GM19397 (cell line): ENCODE results near the gene FIG4.
"Not testable (repeated sequence)": the region's sequence is repeated elsewhere in the genome, so short reads cannot be mapped to it uniquely, and the experiment has no call there.

Experiments used
- ATAC-seq: cut with Tn5 transposase; IDR thresholded peaks from one replicate; pipeline ENCODE4 v1.9.1; 2021; ENCODE audit warnings: mild to moderate bottlenecking, moderate library complexity; ENCODE audit not compliant: unreplicated experiment

FIG4 gene

DNA sequence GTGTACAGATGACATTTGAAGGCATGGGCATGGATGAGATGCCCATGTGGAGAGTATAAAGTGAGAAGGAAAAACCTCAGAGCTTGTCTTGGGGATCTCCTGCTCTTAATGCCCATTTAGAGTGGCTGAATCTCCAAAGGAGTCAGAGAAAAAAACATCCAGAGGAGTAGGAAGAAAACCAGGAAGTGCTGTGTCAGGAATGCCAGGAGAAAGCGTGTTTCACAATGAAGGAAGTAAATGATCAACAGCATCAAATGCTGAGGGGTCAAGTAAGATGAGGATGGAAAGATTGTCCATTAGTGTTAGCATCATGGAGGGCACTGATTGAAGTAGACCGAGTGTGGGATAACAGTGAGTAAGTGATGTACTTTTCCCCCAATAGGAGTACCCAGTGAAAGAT, 56.1 kb downstream of the FIG4 start:
- ATAC-seq: no peak

DNA sequence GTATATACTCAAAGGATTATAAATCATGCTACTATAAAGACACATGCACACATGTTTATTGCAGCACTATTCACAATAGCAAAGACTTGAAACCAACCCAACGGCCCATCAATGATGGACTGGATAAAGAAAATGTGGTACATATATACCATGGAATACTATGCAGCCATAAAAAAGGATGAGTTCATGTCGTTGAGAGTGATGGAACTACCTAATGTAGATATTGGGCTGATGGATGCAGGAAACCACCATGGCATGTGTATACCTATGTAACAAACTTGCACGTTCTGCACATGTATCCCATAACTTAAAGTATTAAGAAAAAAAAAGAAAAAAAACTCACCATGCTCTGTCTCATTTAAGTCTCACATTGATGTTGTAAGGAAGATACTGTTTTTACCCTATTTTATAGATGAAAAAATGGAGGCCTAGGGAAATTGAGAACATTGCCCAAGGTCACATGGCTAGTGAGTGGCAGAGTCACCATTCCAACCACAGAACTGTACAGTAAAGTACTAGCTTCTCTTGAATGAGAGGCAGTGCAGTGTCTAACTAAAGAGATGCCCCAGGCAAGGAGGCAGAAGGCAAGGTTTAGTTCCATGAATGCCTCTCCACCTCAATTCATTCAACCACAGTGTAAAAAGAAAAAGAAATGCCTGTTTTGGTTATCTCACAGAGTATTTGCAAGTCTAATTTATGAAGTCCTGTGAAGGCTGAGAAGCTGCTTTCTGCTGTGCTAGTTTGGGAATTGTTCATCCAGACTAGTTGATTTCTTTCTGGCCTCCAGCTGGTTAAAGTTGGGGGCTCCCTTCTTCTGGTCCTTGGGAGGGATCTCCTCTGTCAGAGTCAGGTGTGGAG, 68.2 kb downstream of the FIG4 start:
- no peak for ATAC-seq

DNA sequence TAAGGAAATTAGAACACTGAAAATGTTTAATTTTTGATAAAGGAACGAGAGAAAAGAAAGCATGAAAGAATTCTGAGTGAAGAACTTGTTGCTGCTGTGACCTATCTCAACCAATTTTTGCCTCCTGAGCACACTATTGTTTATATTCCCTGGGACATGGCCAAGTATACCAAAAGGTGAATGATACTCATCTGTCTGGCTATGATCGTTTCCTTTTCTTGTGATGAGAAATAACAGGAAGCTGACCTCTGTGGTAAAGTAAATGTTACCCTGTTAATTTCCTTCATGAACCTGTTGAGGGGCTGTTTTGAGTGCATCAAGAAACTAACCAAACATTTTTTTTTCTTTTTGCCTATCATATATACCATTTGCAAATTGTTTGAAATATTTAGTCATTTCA, 69.1 kb downstream of the FIG4 start:
- ATAC-seq: no peak

DNA sequence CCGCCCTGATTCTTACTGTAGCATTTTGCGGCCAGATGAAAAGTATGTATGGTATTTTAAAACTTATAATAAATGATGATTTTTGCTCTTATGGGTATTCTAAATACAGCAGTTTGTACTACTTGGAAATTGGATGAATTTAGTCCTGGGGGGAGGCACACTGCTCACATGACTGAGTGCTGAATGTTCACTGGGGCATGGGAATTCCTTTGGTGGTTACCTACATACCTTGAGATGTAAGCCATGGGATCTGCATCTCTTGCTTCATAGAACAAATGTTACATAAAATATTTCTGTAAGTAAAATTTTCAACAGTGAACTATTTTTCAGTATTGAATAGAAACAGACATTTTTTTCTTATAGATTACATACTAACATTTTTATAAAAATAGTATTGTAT, 71.1 kb downstream of the FIG4 start:
- ATAC-seq: no peak

DNA sequence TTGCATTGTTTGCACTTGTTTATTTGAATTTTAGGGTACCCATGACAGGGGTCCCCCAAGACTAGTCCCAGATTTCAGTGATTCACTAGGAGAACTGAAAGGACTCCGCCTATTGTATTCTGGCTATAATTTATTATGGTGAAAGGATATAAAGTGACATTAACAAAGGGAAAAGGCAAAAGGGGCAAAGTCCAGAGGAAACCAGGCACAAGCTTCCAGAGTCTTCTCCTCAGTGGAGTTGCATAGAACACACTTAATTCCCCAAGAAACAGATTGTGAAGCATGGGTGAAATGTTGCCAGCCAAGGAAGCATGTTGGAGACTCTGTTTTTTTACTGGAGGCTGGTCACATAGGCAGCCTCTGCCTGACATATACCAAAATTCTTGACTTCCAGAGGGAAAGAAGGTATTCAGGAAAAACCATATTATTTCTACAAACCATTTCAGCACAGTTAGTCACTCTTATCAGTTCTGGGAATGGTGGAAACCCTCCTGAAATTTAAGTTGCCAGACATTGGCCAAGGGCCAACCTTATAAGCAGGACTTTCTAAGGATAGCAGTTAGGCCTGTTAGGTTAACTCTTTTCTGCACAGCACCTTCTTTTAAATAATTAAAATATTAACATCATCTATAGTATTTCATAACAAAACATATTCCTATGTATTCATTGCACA, 71.8 kb downstream of the FIG4 start:
- ATAC-seq: no peak

DNA sequence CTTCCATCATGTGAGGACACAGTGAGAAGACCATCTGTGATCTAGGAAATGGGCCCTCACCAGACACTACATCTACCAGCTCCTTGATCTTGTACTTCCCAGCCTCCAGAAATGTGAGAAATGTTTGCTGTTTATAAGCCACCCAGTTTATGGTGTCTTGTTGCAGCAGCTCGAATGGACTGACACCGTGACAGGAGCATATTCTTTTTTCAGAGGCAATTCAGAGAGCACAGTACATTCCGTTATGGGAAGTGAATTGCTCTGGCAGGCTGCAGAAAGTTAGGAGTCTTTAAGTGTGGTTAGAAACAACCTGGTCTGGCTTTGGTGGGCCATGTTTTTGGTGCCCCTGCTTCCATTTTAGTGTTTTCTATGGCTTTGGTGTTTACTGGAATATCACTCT, 75.1 kb downstream of the FIG4 start:
- ATAC-seq: no peak

DNA sequence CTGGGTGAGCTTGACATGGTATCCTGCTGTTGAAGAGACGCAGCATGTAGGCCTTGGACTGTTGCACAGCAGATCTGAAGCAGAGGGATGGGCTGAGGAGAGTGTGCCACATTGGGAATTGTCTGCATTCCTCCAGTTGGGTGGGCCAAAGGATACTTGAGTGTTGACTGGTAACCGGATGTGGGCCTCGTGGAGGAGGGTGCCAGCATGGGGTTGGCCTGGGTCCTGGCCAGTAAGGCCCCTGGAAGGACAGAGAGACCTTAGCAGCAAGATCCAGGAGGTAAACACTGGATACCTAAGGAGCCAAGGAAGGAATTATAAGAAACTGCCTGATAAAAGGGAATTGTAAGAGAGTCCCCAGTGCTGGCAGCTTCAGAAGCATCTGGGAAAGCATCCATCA, 76.9 kb downstream of the FIG4 start:
- no peak for ATAC-seq

DNA sequence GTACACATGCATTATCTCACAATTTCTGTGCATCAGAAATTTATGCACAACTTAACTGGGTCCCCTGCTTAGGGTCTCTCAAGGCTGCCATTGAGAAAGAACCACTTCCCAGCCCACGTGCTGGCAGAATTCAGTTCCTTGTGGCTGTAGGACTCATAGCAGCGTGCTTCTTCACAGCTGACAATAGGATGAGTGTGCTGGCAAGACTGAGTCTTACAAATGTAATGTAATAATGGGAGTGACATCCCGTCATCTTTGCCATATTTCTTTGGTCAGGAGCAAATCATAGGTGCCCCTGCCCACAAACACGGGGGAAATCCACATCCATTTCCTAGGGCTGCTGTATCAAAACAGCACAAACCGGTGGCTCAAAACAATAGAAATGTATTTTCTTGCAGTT, 77.4 kb downstream of the FIG4 start:
- no peak for ATAC-seq

DNA sequence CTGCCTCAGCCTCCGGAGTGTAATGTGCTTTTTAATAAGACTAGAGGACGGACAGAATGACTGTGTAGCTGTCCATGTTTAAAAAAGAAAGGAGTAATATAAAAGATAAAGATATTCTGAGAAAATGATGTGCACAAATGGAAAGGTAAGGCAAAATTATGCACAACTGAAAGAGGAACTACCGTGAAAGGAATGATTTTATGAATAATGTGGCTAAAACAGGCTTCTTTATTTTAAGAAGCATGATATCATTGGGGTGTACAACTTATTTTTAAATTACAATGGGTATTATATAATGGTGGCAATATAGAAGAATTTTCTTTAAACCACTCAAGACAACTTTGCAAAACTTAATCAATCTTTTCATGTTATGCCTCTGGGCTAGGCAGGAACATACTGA, 78.1 kb downstream of the FIG4 start:
- ATAC-seq: no peak

DNA sequence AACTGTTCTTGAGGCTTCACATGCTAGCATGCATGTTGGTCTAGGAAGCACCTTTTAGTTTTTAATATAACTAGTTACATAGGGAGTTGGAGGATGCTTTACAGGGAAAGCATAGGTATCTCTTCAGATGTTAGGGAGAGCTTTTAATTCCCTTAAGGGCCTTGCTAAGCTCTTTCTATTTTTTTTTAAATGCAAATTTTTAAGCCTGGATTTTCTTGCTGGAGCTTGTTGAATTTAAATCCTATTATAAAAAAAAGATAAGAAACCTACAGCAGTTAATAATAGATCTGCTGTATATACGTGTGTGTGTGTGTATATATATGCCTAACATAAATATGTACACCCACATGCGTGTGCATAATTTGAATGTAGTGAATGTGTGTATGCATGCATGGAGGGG, 79.0 kb downstream of the FIG4 start:
- no peak for ATAC-seq

DNA sequence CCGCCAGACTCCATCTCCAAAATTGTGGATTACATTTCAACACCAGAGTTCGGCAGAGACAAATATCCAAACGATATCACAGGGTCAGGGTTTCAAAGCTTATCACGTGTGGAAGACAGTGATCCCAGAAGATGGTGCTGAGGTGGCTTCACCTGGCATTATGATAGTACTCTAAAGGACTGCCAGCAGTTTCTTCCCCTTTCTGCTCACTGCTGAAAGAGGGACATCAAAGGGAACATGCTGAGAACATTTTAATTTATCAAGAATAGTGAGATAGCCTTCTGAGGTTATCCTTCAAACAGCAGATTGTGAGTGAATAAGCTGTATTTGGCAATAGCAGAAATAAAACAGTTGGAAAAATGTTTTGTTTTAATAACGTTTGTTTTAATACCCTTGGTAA, 79.7 kb downstream of the FIG4 start:
- ATAC-seq: no peak

DNA sequence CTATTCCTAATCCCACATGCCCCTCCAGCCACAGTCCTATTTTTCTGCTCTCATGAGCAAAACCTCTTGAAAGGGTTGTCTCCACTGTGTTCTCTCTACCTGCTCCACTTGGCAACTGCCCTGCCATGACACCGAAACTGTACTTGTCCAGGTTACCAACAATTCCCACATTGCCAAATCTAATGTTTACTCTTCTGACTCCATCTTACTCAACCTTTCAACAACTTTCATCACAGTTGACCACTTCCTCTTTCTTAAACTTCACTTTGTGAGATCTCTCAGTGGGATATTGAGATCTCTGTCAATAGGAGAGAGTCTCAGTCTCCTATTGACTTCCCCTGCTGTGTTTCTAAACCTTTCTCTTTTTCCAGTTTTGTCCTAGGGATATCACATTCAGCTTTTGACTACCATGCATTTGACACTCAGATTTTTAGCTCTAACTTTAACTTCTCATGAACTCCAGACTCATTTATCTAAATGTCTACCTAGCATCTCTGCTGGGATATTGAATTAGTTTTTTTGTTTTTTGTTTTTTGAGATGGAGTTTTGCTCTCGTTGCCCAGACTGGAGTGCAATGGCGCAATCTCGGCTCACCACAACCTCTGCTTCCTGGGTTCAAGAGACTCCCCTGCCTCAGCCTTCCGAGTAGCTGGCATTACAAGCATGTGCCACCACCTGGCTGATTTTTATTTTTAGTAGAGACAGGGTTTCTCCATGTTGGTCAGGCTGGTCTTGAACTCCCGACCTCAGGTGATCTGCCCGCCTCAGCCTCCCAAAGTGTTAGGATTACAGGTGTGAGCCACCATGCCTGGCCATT, 81.1 kb downstream of the FIG4 start:
- ATAC-seq: not testable (repeated sequence)

DNA sequence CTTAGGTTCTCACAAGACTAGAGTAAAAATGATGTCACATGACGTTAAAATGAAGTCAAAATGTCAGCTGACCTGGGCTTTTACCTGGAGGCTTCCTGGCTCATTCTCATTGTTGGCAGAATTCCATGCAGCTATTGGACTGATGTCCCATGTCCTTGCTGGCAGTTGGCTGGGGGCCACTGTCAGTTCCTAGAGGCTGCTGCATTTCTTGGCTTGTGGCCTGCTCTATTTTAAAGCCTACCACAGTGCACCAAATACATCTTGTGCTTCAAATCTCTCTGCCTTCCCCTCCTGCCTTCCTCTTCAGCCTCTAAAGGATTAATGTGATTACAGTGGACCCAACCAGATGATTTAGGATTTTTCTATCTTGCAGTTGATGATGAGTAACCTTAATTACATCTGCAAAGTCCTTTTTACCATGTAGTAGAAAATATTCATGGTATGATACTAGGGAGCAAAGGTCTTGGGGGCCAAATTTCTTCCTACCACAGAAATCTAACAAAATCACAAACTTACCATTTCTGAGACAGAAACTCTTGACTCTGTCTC, 81.9 kb downstream of the FIG4 start:
- no peak for ATAC-seq

DNA sequence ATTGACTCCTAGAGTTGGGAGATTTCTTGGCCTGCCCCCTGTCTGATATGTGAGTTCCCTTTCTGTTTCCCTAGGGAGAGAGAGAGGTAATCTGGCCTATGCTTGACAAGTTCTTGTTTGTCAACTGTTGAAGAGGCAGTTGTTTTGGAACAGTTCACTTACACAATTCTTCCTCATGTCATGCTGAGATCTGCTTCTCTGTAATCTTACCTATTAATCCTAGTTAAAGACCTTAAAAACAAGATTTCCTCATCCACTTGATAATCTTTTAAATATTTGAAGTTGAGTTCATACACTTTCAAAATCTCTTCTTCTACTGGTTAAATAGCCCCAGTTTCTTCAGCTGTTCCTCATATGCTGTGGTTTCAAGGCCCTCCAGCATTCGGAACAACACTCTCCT, 89.9 kb downstream of the FIG4 start:
- ATAC-seq: no peak

DNA sequence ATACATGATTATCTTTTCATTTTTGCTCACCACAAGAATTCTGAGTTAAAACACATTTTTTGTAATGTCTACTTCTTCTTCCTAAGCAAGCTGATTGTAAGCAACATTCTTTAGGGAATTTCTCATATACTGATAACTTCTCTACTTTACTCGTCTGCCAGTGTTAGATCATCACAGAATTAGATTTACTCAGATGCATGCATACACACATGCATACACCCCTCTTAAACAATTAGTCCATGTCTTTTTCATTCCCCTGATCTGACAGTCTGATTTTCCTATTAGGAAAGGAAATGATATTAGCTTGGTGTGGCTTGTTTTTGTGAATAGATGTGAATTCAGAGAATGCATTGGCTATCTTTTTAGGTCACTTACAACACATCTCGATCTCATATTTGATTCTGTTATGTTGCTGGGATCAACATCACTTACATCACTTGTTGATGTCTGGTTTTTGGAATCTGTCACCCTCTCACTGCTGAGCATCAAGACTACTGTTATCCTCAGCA, 91.4 kb downstream of the FIG4 start:
- no peak for ATAC-seq

DNA sequence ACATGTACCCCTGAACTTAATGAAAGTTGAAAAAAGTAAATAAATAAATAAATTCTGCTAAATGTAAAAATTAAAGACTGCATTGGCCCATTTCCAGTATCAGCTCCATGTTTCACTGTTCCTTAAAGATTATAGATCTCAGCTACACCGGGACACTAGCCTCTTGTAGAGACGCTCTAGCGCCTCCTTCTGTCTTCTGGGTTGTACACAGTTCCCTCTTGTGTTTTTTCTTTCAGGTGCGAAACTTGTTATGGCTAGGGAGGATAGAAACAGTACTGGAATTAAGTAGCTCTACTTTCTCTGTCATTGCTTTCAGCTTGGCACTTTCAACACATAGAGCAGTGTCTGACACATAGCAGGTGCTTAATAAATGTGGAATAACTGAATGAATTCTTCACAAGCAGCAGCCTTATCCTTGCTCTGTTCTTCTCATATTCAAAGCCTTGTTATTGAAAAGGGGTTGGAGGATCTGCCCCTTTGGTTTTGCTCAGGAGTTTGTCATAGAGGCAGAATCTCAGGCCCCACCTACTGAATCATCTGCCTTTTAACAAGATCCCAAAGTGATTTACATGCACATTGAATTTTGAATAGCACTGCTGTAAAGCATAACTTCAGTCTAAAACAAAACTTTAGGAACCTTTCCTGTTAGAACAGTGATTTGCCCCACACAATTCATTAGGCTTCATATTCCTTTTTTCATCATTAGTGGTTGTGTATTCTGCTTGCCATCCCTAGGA, 92.3 kb downstream of the FIG4 start:
- no peak for ATAC-seq

DNA sequence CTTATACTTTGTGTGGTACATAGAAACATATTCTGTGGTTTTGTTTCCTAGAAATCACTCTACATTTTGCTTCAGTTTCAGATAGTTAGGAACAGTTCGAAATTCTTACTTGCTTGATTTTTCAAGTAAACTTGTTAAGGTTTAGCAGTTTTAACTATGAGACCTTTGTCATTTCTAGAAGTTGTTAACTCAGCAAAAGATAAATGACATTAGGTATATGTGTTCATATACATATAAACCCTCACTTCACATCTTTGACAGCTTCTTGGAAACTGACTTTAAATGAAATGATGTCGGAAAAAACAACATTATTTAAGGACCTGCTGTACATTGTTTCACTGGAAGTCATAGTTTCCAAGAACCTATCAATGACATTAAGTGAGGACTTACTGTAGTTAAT, 96.2 kb downstream of the FIG4 start:
- ATAC-seq: no peak

DNA sequence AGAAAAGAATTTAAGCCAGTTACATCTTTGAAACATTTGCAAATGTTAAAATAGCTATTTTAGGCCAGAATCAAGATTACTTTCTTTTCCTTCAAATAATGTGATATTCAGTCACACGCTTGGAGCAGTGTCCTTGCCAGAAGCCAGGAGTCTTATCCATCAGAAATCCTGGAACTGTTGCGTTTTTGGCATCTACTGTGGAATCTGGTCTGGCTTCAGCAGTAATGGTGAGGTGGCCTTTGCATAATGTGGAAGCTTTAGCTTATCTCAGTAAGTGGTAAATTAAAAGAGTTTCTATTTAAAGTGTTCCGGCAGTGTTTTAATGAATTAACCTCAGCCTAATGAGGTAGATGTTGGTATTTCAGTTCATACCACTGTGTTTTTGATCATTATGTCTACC, 97.6 kb downstream of the FIG4 start:
- no peak for ATAC-seq

DNA sequence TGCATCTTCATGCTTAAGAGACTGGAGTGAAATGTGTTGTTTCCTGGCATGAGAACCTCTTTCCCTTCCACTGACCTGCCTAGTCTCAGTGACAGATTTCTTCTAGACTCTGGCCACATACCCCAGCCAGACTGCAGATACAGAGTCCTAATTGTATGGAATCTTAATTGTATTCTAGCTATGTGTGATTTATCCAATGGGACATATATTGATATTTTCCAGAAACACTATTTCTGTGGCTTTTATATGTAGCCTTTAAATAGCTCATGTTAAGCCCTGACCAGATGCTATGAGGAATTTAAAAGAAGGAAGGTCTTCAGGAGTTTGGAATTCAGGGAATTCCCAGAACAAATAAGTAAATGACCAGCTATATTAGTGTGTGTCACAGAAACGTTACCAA, 99.0 kb downstream of the FIG4 start:
- no peak for ATAC-seq

DNA sequence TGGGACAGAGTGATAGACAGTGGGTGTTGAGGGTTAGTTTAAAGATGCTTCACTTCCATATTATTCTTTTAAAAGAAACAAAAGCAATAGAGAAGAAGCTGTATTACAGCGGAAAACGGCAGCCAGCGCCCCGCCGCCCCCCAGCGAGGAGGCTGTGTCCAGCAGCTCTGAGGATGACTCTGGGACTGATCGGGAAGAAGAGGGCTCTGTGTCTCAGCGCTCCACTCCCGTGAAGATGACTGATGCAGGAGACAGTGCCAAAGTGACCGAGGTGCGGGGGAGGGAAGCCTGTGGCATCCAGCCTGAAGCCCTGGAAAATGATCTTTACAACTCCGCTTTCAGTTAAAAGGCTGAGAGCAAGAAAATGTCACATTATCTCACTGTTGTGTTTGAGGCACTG, 100.2 kb downstream of the FIG4 start:
- ATAC-seq: no peak

DNA sequence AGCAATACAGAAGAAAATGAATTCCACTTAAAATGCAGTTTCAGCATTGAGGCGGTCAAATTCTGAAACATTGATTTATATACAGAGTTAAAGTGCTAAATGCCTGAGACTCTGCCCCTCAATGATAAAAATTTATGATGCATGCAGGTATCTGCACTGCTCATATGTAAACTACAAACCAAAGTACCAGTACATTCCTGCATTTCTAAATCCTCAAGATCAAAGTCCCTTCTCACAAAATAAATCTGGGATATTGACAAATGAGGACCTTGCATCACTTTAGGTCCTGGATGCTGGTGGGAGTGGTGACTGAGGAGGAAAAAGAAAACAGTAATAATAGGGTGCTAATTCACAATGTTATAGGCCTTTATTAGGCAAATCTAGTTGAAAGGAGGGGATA, 101.9 kb downstream of the FIG4 start:
- ATAC-seq: no peak
